D721Med (cell line): ENCODE results near the gene TSC22D1.
"Not testable (repeated sequence)": the region's sequence is repeated elsewhere in the genome, so short reads cannot be mapped to it uniquely, and the experiment has no call there.

ENCODE experiments used
- DNase-seq: peaks from one replicate; pipeline ENCODE4 v3.0.0; 2011; ENCODE audit warnings: low spot score; ENCODE audit not compliant: insufficient read length
- FAIRE-seq: peaks from 2 replicates; lab custom pipeline; 2011; peaks lifted over from hg19 to GRCh38; lab: Jason Lieb, UNC
- CTCF ChIP-seq: IDR thresholded peaks from 2 replicates; pipeline ENCODE4 v1.5.1; 2012; ENCODE audit warnings: mild to moderate bottlenecking, control low read depth; ENCODE audit not compliant: insufficient read depth; ENCODE audit errors: missing control alignments

The TSC22D1 gene

DNA sequence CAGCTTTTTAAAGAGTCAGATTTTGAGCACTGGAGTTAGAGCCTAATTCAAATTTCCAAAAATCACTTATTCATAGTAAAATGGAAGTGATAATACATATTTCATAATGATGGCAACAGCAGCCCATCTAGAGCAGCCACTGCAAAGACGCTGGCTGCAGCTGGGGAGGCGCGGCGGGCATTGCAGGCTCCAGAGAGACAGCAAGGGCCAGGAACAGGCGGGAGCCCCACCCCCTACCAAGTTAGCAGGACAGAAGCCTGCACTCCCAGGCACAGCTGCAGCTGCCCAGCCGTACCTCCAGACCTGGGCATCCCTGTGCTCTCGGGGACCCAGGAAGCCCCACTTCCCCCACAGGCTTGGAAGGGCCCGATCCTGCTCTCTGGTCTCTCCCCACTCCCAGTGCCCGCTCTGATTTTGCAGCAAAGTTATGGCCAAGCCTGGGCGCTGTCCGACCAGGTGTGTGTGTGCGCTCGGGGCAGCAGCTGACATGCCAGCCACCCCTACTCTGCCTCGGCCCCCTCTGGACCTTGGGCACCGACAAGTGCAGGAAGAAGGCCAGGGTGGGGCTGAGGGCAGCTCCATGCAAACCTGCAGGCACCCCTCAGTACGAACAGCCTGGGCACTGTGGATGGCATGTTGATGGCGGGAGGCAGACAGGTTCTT lies 117.7 kb downstream of the TSC22D1 start:
- DNase-seq = no peak

DNA sequence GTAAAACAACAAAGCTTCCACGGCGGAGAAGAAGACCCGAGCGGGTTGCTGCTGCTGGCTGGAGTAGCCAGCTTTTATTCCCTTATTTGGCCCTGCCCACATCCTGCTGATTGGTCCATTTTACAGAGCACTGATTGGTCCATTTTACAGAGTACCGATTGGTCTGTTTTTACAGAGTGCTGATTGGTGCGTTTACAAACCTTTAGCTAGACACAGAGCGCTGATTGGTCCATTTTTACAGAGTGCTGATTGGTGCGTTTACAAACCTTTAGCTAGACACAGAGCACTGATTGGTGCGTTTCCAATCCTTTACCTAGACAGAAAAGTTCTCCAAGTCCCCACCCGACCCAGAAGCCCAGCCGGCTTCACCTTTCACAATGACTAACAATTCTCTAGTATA lies 119.9 kb downstream of the TSC22D1 start:
- not testable (repeated sequence) for DNase-seq, FAIRE-seq

More for the DNA sequence above, 117.7 kb downstream of the TSC22D1 start:
- no peak for TF ChIP-seq CTCF
- FAIRE-seq = no peak

DNA sequence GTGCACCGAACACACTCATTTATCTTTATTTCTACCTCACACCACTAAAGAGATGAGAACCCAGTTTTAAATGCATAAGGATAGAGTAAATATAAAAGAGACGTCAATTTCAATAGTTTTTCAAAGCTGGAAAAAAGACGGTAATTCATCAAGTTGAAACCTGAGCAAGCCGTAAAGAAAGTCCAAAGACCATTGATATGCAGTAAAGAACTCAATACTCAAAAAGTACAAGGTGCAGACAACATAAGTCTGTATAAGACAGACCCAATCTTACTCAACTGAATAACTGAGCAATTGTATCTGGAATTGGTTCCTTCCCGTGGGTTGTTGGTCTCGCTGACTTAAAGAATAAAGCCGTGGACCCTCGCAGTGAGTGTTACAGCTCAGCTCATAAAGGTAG lies 120.4 kb downstream of the TSC22D1 start:
- no peak for DNase-seq
- TF ChIP-seq CTCF = no peak
- no peak for FAIRE-seq

DNA sequence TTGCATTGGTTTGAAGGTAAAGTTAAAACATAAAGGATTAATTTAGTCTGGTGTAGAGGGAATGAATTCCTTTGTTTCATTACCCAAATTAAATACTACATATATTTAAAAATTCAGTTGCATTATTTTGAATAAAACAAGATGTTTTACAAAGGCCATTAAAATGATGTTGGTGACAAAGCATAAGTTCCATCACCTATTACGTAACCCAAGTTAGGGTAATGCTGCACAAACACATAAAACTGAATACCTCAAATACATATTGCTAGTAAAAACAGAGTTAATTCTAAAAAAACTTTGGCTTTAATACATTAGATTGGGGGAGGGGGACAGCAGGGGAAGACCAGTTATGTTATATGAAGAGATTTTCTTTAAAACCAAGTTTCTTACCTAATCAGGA lies 122.2 kb downstream of the TSC22D1 start:
- no peak for TF ChIP-seq CTCF
- FAIRE-seq = no peak
- DNase-seq = no peak

DNA sequence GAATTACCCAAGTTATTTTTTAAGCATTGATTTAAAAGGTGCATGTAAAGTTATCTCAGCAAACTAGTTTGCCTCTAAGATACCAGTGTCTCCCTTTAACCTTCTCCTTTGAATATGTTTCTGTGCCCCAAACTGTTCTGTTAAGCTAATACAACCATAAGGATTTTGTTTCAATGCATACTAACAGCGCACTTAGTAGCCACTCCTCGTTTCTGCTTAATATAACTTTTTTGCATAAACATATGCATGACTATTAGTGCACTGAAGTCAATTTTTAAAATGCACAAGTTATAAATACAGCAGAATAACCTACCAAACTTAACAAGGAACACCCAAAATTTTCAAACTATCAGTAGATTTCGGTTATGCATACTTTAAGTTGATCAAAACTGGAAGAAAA lies 123.1 kb downstream of the TSC22D1 start:
- FAIRE-seq (no peak), DNase-seq (no peak)
- TF ChIP-seq CTCF = no peak

DNA sequence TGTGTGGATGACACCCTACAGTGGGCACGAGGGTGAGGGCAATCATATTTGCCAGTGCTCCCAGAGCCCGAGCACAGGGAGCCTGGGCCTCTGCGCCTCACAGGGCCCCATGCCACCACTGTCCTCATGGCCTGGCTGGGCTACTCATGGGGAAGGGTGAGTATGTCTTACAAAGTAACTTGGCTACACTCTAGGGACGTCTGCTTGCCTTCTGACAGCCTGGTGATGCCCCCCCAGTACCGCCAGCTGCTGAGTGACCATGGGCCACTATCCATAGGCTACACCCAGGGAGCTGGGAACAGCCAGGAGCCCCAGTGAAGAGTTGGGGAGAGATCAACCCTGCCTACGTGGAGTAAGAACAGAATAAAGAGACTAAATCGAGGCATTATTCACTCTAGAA lies 123.7 kb downstream of the TSC22D1 start:
- no peak for DNase-seq
- TF ChIP-seq CTCF = no peak
- FAIRE-seq = no peak

- no peak for TF ChIP-seq CTCF
- DNase-seq = no peak
- no peak for FAIRE-seq
Measured at GRCh38 chr13:44451651-44452050, 124.5 kb downstream of the TSC22D1 start.
